GM21717 (cell line): ENCODE results near the gene POC1B.
A peak's percentile ranks its signal among the peaks of the same experiment; 100 is the strongest.

ENCODE experiments used
- ATAC-seq: cut with Tn5 transposase; IDR thresholded peaks from one replicate; pipeline ENCODE4 v1.9.1; 2021; ENCODE audit warnings: mild to moderate bottlenecking, moderate library complexity; ENCODE audit not compliant: unreplicated experiment

The POC1B gene

GRCh38 chr12:89497467-89497866, 28.4 kb downstream of the POC1B start:
- no peak for ATAC-seq

GRCh38 chr12:89497005-89497404, 28.8 kb downstream of the POC1B start:
- ATAC-seq = no peak

GRCh38 chr12:89494411-89495231, 31.2 kb downstream of the POC1B start:
- peak; percentile 67 for ATAC-seq

- ATAC-seq = no peak
Observed at GRCh38 chr12:89493670-89494302, 32.1 kb downstream of the POC1B start.

- no peak for ATAC-seq
Observed at GRCh38 chr12:89492883-89493282, 33.0 kb downstream of the POC1B start.

GRCh38 chr12:89490922-89491321, 34.9 kb downstream of the POC1B start:
- no peak for ATAC-seq

- no peak for ATAC-seq
Observed at GRCh38 chr12:89486264-89486663, 39.6 kb downstream of the POC1B start.

- ATAC-seq = no peak
Observed at GRCh38 chr12:89484470-89484869, 41.4 kb downstream of the POC1B start.

- ATAC-seq = no peak
Observed at GRCh38 chr12:89481213-89481914, 44.5 kb downstream of the POC1B start.

GRCh38 chr12:89479982-89480381, 45.9 kb downstream of the POC1B start:
- ATAC-seq = no peak

- no peak for ATAC-seq
Observed at GRCh38 chr12:89477633-89478279, 48.1 kb downstream of the POC1B start.

GRCh38 chr12:89476904-89477595, 48.8 kb downstream of the POC1B start:
- ATAC-seq = no peak

- ATAC-seq = no peak
Observed at GRCh38 chr12:89476232-89476631, 49.6 kb downstream of the POC1B start.

- peak; percentile 42 for ATAC-seq
Observed at GRCh38 chr12:89475203-89475990, 50.5 kb downstream of the POC1B start.

GRCh38 chr12:89474615-89475014, 51.2 kb downstream of the POC1B start:
- ATAC-seq = no peak

- no peak for ATAC-seq
Observed at GRCh38 chr12:89472508-89472907, 53.3 kb downstream of the POC1B start.

- peak; percentile 32 for ATAC-seq
Observed at GRCh38 chr12:89470741-89471509, 54.9 kb downstream of the POC1B start.

- peak; percentile 66 for ATAC-seq
Observed at GRCh38 chr12:89469361-89469760, 56.5 kb downstream of the POC1B start.

- peak; percentile 89 for ATAC-seq
Observed at GRCh38 chr12:89468648-89469326, 57.1 kb downstream of the POC1B start.
